GM19455 (cell line): Measurements from ENCODE around the gene IFNLR1.
A peak's percentile ranks its signal among the peaks of the same experiment; 100 is the strongest.
"Not testable (repeated sequence)": the region's sequence is repeated elsewhere in the genome, so short reads cannot be mapped to it uniquely, and the experiment has no call there.

Experiments used
- ATAC-seq: cut with Tn5 transposase; IDR thresholded peaks from one replicate; pipeline ENCODE4 v1.9.1; 2021; ENCODE audit not compliant: unreplicated experiment

The IFNLR1 gene

GRCh38 chr1:24186993-24187790 is at the start of gene IFNLR1:
Gene IFNLR1 (minus strand): TSS chr1:24187289. CDS start chr1:24187248, 41 bp downstream.
- no peak for ATAC-seq

GRCh38 chr1:24235921-24236788 is 49.1 kb upstream of the IFNLR1 start:
- no peak for ATAC-seq

- ATAC-seq = no peak
These were observed 46.9 kb upstream of the IFNLR1 start for GRCh38 chr1:24233684-24234600.

DNA sequence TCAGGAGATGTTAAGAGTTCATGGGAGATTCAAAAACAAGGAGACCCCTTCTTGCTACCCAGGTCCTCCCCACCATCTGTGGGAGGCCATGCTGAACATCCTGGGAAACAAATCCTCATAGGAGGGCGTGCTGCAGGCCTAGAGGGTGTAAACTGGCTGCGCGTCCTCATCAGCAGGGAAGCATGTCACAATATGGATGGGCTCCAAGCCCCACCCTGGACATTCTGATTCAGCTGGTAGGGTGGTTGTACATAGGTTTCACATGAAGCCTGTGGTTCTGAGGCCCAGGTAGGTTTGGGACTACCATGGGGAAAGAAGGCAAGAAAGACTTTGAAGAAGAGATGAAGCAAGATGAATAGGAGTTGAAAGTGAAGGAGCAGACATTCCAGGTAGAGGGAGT is 44.6 kb upstream of the IFNLR1 start:
- no peak for ATAC-seq

GRCh38 chr1:24228311-24228710 is 41.2 kb upstream of the IFNLR1 start:
- ATAC-seq = peak; percentile 57

DNA sequence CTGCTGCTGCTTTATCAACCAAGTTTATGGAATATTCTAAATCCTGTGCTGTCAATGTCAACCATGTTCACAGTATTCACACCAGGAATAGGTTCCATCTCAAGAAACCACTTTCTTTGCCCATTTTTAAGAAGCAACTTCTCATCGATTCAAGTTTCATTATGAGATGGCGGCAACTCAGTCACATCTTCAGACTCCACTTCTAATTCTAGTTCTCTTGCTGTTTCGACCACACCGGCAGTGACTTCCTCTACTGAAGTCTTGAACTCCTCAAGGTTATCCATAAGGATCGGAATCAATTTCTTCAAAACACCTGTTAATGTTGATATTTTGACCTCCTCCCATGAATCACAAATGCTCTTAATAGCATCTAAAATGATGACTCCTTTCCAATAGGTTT is 39.7 kb upstream of the IFNLR1 start:
- no peak for ATAC-seq

DNA sequence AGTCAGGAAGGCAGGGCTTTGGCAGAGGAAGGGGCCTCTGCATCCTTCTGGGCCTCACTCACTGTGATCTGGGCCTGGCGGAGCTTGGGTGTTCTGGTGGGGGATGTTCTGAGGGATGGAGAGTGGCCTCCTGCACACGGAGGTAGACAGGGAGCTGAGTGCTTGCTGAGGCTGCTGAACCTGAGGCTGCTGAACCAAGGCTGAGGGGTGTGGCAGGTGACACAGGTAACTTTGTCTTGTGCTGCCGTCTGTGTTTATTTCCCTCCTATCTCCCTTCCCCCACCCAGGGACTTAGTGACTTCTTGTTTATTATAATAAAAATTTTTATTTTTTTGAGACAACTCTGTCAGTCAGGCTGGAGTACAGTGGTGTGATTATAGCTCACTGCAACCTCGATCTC is 37.7 kb upstream of the IFNLR1 start:
- ATAC-seq = no peak

DNA sequence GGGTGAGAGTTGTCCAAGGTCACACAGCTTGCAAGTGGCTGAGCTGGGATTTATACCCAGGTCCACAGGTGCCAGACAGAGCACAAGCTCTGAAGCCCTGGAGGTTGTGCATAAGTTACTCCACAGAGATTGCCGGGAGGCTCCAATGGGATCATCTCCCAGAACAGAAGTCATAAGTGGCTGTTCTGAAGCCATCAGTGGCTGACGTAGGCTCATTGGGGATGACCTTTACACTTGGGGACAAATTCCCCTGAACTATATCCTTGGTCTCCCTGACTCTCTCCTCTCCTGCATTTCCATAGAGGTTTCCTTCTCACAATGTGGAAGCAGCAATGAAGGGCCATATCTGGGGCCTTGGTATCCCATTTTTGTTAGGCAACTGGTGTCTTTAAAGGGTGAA is 37.0 kb upstream of the IFNLR1 start:
- ATAC-seq = no peak

- ATAC-seq = no peak
These were observed 35.7 kb upstream of the IFNLR1 start for GRCh38 chr1:24222793-24223192.

GRCh38 chr1:24222008-24222605 is 35.0 kb upstream of the IFNLR1 start:
- ATAC-seq = no peak

DNA sequence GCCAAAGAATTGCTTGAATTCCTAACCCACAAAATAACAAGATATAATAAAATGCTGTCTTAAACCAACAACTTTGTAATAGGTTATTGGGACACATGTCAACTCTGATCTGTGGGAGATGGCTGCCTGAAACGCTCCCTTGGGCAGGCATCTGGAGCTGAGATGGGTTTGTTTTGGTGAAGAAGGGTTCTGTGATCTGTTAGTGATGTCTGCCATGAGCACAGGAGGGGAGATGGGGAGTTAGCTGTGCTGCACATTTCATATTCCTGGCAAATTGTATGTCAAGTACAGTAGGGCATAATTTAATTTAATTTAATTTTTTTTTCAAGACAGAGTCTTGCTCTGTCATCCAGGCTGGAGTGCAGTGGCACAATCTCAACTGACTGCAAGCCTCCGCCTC is 34.2 kb upstream of the IFNLR1 start:
- no peak for ATAC-seq

GRCh38 chr1:24216276-24217074 is 29.4 kb upstream of the IFNLR1 start:
- no peak for ATAC-seq

DNA sequence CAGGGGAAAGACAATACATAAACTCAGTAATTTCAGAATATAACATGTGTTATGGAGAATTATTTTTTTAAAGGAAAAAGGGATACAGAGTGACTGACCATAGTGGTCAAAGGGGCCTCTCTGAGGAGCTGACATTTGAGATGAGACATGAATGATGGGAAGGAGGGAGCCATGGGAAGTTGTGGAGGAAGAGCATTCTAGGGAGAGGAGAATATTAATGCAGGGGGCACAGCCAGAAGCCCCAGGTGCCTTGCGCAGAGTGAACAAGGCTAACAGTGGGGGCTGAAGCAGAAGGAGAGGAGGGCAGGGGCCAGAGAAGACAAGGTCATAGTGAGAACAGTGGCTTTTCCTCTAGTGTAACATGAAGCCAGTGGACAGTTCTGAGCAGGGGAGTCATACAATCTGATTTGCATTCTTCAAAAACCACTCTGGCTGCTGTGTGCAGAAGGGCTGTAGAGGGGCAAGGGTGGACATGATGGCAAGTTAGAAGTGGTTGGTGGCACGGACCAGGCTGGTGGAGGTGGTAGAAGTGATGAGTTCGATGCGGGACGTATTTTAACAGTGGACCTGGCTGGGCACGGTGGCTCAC is 28.2 kb upstream of the IFNLR1 start:
- no peak for ATAC-seq

- ATAC-seq = no peak
These were observed 25.3 kb upstream of the IFNLR1 start for GRCh38 chr1:24212376-24212775.

DNA sequence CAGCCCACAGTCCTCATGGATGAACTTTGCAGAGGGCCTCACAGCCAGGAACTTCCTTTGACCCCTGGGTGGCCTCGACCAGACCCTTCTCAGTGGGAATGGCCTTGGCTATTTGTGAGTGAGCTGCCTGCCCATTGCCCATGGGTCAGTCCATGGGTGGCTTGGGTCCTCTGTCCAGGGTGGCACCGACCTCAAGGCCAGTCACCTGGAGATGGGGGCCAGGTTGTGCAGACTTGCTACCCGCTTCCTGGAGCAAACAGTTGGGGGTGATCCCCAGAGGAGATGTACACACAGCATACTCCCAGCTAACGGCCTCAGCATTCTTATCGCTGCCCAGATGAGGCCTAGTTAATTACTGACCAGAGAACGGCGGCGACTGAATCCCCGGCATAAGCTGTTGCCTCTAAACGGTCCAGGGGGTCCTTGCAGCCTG is 23.1 kb upstream of the IFNLR1 start:
- ATAC-seq = no peak

GRCh38 chr1:24209097-24209496 is 22.0 kb upstream of the IFNLR1 start:
- ATAC-seq = no peak

GRCh38 chr1:24207709-24208108 is 20.6 kb upstream of the IFNLR1 start:
- ATAC-seq = no peak

DNA sequence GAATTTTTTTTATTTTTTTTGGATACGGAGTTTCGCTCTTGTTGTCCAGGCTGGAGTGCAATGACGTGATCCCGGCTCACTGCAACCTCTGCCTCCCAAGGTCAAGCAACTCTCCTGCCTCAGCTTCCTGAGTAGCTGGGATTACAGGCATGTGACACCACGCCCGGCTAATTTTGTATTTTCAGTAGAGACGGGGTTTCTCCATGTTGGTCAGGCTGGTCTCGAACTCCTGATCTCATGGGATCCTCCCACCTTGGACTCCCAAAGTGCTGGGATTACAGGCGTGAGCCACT is 20.3 kb upstream of the IFNLR1 start:
- ATAC-seq = not testable (repeated sequence)

GRCh38 chr1:24206516-24207394 is 19.7 kb upstream of the IFNLR1 start:
- no peak for ATAC-seq
